Right renal pelvis (tissue), 4 donors: ENCODE data around the gene ACTG1. TPM values are rescaled to one million over a fixed set of nuclear protein-coding genes. Genes with fewer than 3 reads are reported as not detected.

Source experiments
- DNase-seq, 4 donors: peaks; one replicate each; pipeline ENCODE4 v3.0.0-alpha.2; 2013; ENCODE audit warnings: low read depth in 4 of 4, low spot score in 3 of 4, missing footprints in 1 of 4
- polyA plus RNA-seq, 4 donors: library from polyadenylated mRNA; unstranded; fragments of 120-200 nt; gene quantifications; one replicate each; pipeline ENCODE4 v1.2.1, GENCODE V29; 2013; ENCODE audit not compliant: insufficient read length in 4 of 4

The ACTG1 gene
- polyA plus RNA-seq, 4 donors, result 3,124 to 3,561 (median 3,180) TPM

GRCh38 chr17:81484195-81484979 lies 28.2 kb downstream of the ACTG1 start:
- DNase-seq, result peak in 3 of 4 donors; percentile 61 to 77 (median 73)

GRCh38 chr17:81483862-81484194 lies 28.8 kb downstream of the ACTG1 start:
- DNase-seq, result no peak

GRCh38 chr17:81483085-81483861 lies 29.3 kb downstream of the ACTG1 start:
- no peak for DNase-seq

GRCh38 chr17:81482673-81483072 lies 29.9 kb downstream of the ACTG1 start:
- no peak for DNase-seq

GRCh38 chr17:81481815-81482505 lies 30.6 kb downstream of the ACTG1 start:
- DNase-seq, result no peak

- DNase-seq, result peak; percentile 60 to 74 (median 61)
These were observed 31.4 kb downstream of the ACTG1 start for GRCh38 chr17:81481073-81481799.

GRCh38 chr17:81480140-81481072 lies 32.2 kb downstream of the ACTG1 start:
- no peak for DNase-seq

- no peak for DNase-seq
These were observed 33.2 kb downstream of the ACTG1 start for GRCh38 chr17:81479175-81480071.

GRCh38 chr17:81478119-81478518 lies 34.5 kb downstream of the ACTG1 start:
- DNase-seq, result no peak

GRCh38 chr17:81477173-81477572 lies 35.4 kb downstream of the ACTG1 start:
- no peak for DNase-seq

- no peak for DNase-seq
These were observed 36.0 kb downstream of the ACTG1 start for GRCh38 chr17:81476635-81477034.

GRCh38 chr17:81476097-81476496 lies 36.5 kb downstream of the ACTG1 start:
- no peak for DNase-seq

GRCh38 chr17:81474958-81475357 lies 37.6 kb downstream of the ACTG1 start:
- DNase-seq, result no peak

- DNase-seq, result no peak
These were observed 39.6 kb downstream of the ACTG1 start for GRCh38 chr17:81473019-81473418.

GRCh38 chr17:81471818-81472456 lies 40.7 kb downstream of the ACTG1 start:
- peak in 3 of 4 donors; percentile 49 to 67 (median 66) for DNase-seq

- DNase-seq, result no peak
These were observed 41.4 kb downstream of the ACTG1 start for GRCh38 chr17:81470944-81471817.

GRCh38 chr17:81470270-81470943 lies 42.2 kb downstream of the ACTG1 start:
- DNase-seq, result no peak
